GM21423 (cell line): ENCODE measurements around the gene EYA2.
"Not testable (repeated sequence)": the region's sequence is repeated elsewhere in the genome, so short reads cannot be mapped to it uniquely, and the experiment has no call there.

Source experiments
- ATAC-seq: cut with Tn5 transposase; IDR thresholded peaks from one replicate; pipeline ENCODE4 v1.9.1; 2021; ENCODE audit warnings: mild to moderate bottlenecking, moderate library complexity; ENCODE audit not compliant: unreplicated experiment

The EYA2 gene

DNA sequence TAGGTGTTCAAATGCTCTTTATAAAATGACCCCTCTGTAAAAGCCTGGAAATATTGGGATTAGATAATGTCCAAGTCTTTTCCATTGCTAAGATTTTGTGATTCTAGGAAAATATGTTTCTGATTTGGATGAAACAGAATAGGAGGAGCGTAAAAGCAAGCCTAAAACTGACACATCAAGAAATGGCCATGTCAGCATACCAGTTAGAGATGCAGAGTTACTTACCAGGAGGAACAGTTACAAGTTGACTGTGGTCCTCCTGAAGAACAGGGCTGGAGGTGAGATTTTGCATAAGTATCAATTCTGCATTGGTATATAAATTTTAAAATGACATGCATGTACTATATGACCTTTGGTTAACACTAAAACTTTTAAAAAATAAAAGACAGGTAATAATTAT is 35.3 kb downstream of the EYA2 start:
- no peak for ATAC-seq

DNA sequence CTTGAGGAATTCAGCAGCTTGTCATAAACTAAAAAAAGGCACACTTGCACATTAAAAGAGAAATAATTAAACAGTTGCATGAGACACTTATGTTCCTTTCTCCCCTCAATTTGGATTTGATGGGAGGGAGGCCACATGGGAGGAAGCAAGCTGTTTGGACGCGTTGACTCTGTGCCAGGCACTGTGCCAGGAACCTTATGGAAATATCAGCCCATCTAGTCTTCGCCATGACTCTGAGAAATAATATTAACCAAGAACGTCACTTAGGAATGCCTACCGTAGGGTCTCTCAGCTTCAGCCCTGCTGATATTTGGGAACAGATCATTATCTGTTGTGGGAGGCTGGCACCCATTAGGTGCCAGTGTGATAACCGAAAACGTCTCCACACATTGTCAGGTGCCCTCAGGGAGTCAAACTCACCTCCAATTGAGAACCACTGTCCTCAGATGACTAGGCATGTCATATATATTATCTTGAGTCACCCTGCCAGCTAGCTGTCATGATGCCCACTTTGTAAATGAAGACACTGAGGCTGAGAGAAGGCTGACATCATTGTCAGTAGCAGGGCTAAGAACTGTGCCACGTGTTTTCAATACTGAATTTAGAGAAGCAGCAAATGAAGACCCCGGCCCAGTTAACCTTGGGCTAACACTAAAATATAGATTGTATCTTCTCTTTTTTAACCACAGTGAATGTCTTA is 36.1 kb downstream of the EYA2 start:
- ATAC-seq: no peak

DNA sequence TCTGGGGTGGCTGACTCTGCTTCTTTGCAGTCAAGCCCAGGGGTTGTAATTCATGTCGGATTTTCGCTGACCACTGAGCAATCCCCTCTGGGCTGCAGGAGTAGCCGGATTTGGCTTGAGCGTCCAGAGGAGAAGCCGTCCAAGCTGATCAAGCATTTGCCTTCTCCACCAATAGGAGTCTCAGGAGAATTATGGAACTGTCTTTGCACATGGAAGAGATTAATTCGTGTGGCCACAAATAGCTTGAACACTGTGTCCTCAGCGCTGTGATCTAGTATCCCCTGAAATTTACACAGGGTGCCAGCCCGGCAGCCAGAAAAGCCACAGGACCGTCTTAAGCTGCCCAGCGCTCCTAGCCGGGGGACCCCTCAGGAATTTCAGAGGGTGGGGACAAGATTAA is 37.1 kb downstream of the EYA2 start:
- ATAC-seq: no peak

DNA sequence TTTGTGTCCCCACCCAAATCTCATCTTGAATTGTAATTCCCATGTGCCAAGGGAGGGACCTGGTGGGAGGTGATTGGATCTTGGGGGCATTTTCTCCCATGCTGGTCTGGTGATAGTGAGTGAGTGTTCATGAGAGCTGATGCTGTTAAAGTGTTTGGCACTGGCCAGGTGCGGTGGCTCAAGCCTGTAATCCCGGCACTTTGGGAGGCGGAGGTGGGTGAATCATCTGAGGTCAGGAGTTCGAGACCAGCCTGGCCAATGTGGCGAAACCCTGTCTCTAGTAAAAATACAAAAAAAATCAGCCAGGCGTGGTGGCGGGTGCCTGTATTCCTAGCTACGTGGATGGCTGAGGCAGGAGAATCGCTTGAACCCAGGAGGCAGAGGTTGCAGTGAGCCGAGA is 37.8 kb downstream of the EYA2 start:
- not testable (repeated sequence) for ATAC-seq

DNA sequence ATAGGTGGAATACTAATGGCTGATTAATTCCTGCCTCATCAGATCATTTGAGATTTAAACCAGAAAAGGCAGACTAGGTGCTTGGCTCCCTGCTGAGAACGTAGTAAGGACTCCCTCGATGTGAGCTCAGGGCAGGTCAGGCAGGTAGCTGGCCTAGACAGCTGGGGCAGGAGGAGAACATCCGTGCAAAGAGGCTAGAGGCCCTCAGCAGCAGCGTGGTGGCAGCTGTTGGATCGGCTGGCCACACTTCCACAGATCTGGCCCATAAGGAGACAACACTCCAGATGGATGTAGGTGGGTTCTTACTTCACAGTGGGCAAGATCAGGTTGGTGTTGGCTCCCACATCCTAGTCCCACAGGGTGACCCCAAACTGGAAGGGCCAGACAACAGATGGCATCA is 38.5 kb downstream of the EYA2 start:
- no peak for ATAC-seq

DNA sequence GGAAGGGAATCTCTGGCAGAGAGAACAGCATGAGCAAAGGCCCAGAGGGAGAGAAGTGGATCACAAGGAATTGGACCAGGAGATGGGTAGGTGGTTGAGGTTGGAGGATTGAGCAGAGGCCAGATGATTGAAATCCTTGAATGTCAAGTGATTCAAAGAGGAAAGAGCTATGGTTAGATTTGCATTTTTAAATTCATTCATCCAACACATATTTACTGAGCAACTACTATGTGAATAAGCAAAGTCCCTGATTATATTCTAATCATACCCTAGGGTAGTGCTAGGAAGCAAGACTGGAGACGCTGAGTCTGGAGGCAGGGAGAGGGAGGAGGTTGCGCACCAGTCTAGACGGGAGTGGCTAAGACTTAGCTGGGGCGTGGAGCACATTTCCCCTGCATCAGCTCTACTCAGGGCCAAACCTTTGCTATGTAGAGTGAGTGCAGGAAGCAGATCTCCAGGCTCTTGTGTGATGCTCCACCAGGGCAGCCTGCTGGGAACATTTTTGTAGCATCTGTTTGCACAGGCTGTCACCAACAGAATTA is 40.2 kb downstream of the EYA2 start:
- no peak for ATAC-seq

DNA sequence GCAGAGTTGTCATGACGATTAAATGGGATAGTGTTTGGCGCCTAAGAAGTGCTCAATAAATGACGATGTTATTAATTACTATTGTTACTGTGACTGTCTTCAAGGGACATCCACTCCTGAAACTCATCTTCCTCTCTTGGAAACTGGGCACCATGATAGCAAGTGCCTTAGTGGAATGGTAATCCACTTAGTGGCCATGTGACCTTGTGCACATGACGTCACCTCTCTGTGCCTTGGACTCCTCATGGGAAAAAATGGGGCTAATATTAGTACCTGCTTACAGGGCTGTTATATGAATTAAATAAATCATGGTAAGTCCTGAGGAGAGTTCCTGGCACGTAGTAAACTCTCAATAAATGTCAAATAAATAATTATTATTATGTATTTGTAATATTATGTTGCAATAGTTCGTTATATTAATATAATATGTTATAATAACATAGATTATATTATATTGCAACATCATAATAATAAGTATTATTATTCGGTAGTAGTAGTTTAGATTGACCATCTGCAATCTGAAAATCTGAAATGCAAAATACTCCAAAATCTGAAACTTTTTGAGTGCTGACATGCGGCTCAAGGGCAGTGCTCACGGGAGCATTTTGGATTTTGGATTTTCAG is 40.9 kb downstream of the EYA2 start:
- ATAC-seq: no peak

DNA sequence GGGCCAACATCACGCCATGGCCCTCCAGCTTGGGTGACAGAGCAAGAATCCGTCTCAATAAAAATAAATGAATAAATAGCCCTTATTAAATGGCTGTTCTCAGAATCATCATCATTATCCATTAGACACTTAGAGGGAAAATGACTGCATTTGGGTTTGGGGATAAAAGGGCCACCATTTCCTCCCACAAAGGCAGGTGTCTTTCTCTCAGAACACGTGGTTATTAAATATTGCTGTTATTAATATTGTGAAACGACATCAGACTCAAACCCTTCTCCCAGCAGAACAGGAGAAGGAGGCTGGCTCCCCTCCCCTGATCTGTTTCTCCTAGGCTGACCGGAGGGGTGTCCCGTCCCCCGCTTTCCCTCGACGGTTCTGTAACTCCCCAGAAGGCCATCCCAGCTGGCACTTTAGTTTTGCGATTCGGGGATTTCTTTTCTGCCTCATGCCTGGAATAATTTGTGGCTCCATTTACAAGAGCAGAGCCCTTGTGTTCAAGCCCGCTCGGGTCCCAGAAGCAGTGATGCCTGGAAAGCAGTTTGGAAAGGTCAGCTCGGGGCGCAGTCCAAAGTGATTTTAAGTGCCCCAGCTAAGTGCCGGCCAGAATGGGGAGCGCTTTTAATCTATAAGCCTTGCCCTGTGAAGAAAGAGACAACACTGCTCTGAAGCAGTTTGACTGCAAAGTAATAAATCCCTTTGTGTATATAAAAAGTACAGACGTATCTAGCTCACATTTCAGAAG is 41.9 kb downstream of the EYA2 start:
- no peak for ATAC-seq

DNA sequence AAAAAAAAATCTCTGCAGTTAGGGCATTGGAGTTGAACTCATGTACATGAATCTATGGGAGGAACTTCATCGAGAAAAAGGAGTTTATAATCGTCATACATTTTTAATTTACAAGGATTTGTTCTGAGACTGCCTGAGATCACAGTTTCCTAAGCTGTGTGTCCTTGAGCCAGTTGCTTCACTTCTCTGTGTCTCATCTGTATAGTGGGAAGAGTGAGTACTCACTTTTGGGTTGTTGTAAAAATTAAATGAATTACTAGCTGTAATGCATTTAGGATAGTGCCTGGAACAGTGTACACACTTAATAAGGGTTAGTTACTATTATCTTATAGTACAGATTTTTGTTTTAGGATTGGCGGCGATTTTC is 42.5 kb downstream of the EYA2 start:
- no peak for ATAC-seq

DNA sequence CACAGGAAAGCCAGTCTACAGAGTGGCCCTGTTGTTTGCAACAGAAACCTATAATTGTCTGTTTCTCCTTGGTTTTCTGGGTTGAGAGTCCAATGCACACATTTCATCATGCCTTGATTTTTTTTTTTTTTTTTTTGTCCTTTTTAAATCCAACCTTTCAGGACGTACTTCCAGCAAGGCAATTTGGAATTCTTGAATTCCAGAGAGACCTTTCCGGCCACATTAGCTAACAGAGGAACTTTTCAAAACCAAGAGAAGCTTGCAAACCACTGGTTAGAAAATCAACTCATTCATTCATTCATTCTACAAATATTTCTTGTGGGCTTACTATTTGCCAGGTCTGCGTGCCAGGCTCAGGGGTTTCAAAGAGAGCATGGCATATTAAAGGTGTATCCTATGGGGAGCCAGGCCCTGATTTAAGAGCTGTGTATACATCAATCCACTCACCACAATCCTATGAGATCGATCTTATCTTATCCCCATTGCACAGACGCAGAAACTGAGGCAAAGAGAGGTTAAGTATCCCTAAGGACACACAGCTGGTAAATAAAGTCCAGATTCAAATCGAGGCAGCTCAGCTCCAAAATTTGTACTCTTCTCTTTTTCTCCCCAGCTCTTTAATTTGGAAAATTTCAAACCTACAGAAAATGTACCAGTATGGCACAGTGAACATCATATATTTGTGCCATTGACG is 43.0 kb downstream of the EYA2 start:
- ATAC-seq: no peak

DNA sequence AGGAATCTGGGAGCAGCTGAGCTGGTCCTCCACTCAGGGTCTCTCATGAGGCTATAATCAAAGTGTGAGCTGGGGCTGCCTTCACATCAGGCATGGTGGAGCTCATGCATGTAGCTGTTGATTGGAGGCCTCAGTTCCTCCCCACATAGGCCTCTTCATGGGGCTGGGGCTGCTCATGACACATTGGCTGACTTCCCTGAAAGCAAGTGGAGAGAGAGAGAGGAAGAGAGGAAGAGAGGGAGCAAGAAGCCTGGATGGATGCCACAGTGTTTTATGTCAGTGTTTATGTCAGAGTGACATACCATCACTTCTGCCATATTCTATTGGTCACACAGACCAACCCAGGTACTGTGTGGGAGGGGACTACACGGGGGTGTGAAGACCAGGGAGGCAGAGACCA is 43.8 kb downstream of the EYA2 start:
- no peak for ATAC-seq

DNA sequence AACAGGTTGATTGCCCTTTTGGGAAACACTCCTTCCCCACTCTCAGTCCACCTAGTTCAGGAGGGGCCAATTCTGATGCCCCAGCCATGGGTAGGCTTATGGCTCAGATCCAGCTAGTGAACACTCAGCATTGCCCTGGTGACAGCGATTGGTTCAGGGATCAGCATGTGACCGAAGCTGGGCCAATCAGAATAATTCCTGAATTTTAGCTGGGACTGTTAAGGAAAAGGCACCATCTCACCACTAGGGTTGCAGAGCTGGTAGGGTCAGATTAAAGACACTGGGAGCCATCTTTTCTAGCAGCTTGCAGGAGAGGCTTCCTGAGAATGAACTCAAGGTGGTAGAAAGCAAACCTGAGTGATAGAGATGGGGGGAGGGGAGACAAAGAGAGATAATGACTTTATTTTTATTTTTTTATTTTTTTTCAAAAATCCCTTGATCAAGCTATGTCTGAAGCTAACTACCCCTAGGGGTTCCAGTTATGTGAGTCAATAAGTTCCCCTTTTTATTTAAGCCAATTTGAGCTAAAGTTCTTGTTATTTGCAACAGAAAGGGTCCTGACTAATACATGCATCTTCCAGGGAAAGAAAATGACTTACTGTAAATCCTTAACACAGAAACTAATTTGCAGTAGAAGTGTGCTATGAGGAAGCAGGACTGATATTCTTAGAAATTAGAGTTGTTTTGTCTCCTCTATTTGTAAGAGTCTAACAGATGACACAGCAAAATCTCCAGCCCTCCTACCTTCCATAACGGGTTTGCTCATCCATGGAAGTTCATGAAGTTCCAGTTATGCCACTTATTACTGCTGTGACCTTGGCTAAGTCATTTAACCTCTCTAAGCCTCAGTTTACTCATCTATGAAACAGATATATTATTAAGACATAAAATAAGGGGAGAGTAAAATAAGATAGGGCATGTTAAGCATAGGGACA is 44.7 kb downstream of the EYA2 start:
- ATAC-seq: no peak

DNA sequence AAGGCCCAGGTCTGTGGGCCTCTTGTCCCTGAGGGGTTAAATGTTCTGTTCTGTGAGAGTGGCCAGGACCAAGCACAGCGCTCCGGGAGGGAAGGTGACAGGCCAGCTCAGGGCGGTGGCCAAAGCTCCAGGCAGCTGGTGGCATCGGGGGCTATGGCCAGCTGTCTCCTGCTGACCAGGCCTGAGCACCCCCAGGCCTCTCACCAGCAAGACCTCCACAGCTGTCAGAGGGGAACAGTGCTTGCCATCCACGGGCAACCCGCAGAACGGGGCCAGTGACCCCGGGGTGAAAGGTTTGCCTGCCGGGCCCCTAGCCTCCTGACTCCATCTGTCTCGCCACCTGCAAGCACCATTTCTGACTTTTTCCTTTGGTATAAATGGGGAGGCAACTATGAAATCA is 46.0 kb downstream of the EYA2 start:
- no peak for ATAC-seq

DNA sequence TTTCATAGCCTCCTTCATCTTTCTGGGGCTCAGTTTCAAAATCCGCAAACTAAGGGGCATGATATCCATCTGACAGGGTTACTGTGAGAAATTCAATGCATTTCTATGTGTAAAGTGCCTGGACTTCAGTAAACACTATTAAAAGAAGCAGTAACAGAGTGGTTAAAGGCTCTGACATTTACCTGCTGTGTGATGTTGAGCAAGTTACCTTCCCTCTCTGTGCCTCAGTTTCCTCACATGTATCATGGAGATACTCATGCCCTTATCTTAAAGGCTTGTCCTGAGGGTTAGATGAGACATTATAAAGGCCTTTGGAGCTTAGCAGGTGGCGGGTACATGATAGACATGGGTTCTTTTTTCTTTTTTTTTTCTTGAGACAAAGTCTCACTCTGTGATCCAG is 46.8 kb downstream of the EYA2 start:
- no peak for ATAC-seq

DNA sequence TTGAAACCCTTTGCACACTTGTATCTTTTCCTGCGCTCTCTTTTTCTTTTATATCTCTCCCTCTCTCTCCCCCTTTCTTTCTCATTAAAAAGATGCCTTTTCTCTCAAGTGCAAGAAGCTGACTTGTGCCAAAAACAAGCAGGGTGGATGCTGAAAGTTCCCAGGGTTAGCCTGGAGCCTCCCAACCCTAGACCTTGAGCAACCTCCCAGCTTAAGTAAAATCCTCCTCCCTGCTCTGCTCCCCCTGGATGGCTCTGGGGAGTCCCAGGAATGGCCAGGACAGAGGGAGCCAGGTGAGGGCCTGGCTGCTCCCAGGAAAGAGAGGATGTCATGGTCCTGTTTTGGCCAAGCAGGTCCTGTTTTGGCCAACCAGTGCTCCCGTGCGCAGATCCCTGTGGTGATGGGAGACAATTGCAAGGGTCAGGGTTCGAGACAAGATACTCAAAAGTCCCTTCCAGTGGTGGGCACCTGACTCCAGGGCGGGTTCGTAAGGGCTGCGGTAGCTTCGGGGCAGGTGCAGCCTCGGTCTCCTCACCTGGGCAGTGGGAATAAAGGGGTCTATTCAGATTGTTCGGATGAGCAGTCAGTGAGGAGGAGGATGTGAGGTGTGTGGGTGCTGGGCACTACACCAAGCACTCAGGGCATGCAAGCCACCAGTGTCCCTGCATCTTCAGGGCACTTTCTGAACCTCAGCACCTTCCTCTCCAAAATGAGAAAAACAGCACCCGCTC is 49.4 kb downstream of the EYA2 start:
- no peak for ATAC-seq

DNA sequence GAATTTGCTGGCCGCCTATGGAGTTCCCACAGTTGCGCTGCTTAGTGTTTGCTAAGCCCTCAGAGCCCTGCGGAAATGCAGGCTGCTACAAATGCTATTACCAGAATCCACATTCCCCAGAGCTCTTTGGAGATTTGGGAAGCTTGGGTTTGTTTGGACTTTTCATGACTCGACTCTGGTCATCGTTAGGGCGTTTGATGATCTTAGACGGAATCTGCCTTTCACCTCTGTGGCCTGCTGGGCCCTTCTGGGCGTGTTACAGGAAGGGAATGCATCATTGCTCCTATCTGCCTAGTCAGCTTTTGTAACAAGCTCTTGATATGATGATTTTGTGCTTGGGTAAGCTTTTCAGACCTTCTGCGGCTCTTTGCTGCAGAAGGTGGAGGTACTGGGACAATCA is 50.8 kb downstream of the EYA2 start:
- ATAC-seq: no peak

DNA sequence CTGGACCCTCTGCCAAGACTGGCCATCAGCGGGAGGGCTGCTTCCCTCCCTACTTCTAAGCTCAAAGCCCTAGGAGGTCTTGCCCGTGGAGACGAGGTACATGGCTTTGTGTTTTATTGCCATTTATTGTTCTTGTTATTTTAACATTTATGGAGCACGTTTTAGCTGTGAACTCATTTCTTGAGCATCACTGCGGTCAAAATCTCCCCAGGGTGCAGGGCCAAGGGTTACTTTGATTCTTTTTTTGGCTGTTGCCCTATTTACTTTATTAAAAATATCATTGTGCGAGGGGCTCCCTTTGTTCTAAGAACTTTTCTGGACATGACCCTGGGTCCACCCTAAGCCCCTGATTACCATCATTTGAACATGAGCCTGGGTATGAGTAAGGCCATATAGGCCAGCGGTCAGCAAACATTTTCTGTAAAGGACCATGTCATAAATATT is 51.6 kb downstream of the EYA2 start:
- no peak for ATAC-seq

DNA sequence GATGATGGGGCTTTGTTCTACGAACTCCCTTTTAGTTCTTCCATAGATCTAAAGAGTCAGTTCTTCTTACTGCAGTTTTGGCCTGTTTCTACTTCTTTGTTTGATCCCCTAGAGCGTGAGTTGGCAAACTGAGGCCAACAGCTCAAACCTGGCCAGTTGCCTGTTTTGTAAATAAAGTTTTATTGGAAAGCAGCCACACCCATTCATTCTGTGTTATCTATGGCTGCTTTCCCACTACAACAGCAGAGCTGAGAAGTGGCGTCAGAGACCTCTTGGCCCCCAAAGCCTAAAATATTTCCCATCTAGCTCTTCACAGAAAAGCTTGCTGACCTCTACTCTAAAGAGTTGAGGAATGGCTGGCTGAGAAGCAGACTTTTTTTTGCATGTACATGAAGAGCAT is 52.2 kb downstream of the EYA2 start:
- ATAC-seq: no peak

DNA sequence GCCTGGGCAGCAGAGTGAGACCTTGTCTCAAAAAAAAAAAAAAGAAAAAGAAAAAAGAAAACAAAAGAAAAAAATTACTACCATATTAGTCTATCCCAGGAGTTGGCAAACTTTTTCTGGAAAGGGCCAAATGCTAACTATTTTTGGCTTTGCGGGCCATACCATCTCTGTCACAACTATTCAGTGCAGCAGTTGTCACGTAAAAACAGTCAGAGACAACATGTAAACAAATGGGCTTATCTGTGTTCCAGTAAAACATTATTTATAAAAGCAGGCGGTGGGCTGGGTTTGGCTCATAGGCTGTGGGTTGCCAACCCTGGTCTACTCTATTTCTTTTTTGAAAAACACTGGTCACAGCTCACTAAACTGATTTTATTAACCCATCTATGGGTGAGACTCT is 53.4 kb downstream of the EYA2 start:
- ATAC-seq: no peak

DNA sequence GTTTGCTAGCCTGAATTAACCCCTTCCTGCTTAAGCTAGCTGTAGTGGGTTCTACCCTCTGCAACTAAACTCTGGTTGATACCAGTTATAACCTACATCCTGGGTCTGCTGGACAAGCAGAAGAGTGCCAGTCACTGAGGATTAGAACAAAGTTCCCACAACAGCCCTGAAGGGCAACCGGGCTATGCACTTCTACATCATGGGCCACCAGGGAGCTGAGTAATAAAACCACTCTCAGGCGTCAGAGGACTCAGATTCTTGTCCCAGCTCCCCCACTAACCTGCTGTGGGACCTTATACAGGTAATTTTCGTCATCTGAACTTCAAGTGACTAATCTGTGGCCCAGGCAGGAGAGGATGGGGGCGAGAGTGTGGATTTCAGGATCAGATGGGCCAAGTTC is 56.8 kb downstream of the EYA2 start:
- no peak for ATAC-seq
